Endothelial cell of hepatic sinusoid (primary cell): ENCODE data around the gene RNU1-3.
"Not testable (repeated sequence)": the region's sequence is repeated elsewhere in the genome, so short reads cannot be mapped to it uniquely, and the experiment has no call there.

Experiments
- in situ Hi-C: cut with HindIII; loops from 2 replicates; pipeline ENCODE4 v1.10.0; 2017; ENCODE audit warnings: low sequenced_read_pairs

Gene RNU1-3

DNA sequence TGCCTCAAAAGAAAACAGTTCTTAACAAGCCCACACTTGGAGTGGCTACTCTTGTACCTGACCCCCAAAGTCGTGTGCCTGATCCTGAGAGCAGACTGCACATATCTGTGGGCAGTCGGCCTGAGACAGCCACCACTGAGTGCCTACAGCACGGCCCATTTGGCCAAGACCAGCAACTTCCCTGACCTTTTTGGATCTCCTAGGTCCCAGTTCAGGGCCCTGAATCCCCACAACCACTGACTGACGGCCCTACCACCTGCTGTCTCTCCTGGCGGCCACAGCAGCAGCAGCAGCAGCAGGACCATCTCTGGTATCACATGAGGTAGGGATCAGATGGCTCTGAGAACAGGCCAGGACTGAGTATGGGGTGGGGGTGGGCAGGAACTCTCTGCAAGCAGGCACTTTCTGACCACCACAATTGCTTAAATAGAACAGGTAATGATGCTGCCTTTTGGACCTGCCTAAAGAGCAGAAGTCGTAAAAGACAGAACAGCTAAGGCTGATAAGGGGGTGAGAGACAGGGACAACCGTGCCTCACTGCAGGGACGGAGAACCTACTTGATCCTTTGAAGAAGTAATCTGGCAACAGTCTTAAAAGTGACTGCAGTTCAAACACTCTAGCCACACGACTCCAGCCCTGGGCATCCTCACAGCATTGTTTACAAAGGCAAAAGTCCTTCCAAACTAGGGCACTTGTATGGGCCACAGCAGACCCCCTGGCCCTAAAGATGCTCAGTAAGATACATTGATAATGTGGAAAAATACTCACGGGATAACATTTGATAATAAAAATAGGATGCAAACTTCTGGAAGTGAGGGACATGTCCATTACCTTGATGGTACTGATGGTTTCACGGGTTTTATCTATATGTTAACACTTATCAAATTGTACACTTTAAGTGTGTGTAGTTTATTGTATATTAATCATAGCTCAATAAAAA, 27.4 kb downstream of the RNU1-3 start:
- in situ Hi-C loops: not testable (repeated sequence)

DNA sequence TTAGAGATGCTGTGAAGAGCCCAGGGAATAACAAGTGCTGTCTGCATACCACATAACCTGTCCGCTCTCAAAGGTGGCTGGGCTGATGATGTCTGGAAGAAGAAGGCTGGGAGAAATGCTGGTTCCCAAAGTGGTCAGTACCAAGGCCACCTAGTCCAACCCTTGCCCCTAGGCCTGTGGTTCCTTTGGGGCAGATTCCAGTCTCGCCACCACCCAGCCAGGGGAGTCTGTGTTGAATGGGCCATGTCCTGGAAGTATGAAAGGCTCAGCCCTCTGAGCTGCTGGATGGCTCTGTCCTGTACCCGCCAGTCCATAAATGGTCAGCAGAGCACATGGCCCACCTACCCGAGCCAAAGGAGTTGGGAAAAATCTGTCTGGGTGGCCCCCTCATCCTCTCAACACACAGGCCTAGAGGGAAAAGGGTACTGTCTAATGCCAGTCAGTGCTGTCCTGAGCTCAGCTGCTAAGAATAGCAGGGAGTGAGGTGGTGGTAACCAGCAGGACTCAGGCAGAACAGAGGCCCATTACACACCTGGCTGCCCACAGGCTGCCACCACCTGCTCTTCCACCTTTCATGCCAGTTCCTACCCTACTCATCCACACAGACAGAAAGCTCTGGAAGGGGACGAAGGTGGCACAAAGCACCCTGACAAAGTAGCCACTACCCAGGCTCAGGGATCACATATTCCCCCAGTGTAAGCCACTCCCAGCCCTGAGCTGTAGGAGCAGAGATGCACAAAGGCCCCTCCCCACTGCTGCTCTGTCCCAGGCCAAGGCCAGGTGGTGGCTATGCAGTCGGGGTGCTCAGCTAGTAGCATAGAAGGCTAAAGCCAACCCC, 28.6 kb downstream of the RNU1-3 start:
- in situ Hi-C loops: not testable (repeated sequence)

DNA sequence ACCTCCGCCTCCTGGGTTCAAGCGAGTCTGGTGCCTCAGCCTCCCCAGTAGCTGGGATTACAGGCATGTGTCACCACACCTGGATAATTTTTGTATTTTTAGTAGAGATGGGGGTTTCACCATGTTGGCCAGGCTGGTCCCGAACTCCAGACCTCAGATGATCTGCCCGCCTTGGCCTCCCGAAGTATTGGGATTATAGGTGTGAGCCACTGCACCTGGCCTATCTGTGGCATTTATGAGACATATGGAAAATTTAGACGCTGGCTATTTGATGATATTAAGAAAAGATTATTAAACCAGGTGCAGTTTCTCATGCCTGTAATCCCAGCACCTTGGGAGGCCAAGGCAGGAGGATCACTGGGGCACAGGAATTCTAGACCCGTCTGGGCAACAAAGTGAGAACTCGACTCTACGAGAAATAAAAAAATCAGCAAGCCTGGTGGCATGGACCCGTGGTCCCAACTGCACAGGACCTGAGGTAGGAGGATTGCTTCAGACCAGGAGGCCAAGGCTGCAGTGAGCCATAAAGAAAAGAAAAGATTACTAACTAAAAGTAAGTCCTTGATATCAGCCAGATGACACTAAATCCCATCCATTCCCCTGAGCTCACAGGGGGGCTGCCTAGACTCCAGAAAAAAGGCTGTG, 30.1 kb downstream of the RNU1-3 start:
- in situ Hi-C loops: not testable (repeated sequence)

DNA sequence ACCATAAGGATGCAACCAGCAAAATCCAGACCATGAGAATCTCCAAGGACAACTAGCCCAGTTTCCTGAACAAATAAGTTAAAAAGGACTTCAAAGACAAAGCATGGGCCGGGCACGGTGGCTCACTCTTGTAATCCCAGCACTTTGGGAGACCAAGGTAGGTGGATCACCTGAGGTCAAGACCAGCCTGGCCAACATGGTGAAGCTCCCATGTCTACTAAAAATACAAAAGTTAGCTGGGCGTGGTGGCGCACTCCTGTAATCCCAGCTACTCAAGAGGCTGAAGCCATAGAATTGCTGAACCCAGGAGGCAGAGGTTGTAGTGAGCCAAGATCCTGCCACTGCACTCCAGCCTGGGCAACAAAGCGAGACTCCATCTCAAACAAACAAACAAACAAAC, 30.8 kb downstream of the RNU1-3 start:
- in situ Hi-C loops: not testable (repeated sequence)

DNA sequence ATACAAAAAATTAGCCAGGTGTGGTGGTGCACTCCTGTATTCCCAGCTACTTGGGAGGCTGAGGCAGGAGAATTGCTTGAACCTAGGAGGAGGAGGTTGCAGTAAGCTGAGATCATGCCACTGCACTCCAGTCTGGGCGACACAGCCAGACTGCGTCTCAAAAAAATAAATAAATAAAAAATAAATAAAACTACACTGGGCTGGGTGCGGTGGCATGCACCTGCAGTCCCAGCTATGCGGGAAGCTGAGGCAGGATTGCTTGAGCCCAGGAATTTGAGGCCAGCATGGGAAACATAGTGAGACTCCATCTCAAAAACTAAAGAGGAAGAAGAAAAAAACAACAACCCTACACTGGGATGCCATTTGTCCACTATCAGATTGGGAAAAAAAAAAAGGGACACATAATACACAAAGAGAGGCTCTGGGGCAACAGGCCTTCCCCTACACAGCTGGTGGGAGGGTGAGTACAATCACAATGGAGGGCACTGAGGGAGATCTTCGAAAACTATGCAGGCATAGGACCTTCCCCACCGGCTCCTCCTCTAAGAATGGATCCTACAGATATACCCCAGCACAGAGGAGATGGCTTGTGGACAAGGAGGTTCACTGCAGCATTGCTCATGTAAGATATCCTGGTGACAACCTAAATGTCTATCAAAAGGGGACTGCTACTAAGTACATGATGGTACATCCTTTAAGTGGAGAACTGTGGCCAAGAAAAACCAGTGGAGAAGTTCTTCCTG, 33.0 kb downstream of the RNU1-3 start:
- in situ Hi-C loops: not testable (repeated sequence)

DNA sequence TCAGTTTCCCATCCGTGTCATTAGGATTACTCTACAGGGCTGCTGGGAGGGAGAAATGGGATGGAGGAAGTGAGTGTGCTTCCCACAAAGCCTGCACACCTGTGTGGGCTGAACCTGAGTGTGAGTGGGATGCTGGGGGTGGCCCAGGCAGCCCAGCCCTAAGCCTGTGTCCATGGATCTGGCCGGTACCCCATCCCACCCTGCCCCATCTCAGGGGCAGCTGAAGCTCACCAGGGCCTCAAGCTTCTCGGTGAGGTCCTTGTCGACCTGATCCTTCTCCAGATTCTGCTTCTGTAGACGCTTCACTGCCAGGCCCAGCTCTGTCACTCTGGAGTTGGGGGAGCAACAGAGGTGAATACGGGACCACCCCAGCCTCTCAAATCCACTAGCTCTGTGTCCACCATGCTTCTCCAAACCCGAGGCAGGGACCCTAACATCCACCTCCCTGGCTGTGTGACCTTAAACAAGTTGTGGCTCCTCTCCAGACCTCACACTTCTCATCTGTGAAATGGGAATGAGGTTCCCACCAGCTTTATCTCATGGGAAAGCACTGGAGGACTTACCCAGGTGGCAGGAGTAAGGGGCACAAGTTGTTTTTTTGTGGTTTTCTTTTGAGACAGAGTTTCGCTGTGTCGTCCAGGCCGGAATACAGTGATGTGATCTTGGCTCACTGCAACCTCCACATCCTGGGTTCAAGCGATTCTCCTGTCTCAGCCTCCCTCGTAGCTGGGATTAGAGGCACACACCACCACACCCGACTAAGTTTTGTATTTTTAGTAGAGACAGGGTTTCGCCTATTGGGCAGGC, 34.5 kb downstream of the RNU1-3 start:
- in situ Hi-C loops: not testable (repeated sequence)

DNA sequence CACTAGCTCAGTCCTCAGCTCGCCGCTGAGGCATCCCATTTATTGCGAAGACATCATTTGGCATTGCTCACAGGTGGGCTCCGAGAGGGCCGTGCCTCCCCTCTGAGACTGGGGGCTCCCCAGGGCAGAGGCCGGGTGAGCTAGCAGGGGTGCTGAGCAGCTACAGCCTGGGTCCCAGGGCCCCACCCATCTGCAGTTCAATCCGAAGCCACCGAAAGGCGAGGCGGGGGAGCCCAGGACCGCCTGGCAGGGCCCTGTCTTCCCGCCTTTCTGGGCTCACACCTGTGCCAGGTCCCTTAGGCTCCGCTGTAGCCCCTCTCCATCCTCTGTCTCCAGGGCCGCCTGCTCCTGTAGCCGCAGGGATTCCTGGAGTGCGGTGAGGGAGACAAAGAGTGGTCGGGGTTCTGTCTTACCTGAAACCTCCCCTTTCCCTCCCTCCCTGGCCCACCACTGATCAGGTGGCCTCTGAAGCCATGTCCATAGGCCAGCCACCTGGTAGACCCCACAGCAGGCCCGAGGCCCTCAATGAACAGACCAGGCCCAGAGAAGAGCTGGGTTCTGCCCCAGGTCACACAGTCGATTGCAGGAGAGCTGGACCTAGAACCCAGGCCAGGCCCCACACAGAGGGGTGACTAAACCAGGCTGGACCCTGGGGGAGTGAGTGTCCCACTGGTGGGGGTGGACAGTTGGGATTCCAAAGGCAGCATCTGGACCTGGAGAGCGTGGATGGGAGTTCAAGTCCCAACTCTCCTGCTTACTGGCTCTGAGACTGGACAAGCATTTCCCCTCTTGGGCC, 35.3 kb downstream of the RNU1-3 start:
- in situ Hi-C loops: no loop called here

DNA sequence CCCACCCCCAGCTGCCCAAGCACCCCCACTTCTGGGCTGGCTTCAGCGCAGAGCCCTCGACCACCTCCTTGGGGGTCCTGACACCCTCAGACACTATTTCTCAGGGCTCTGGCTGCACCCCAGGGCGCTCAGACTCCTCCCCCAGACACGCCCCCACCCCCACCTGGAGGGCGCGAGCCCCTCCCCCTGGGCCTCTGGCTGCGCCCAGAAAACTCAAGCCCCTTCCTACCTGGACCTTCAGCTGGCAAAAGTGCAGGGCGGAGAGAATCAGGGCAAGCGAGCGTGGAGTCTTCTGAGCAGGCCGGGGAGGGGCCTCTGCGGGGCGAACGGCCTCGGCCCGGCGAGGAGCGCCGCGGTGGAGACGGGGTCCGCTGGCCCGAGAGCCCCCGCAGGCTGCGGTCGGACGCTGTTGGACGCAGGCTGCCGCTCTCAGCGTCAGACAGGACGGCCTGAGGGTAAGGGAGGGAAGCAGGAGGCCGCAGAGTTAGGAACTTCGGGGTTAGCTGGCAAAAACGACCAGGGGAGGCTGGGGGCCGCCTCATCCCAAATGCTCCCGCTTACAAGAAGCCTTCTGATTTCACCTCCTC, 36.0 kb downstream of the RNU1-3 start:
- in situ Hi-C loops: no loop called here

DNA sequence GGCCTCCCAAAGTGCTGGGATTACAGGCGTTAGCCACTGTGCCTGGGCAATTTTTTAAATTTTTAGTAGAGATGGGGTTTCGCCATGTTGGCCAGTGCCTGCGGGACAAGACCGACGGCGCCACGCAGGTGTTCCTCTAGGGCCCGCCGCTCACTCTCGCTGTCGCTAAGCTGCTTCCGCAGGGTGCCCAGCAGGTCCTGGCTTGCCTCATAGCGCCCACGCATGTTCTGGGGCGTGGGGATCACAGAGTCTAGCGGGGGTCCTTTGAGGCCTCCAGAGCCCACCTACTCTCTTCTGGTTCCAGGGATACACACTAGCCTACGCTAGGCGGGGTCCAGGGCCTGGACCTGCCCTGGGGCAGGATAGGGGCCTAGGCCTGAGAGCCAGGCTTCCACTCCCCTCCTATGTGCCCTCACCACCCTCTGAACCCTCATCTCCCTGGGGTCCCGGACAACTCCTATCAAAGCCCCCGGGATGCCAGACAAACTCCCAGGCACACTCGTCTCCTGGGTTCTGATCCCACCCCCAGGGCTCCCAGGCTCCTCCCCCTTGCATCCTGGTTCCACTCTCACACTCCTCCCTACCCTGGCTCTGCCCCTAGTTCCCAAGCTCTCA, 36.7 kb downstream of the RNU1-3 start:
- in situ Hi-C loops: not testable (repeated sequence)

DNA sequence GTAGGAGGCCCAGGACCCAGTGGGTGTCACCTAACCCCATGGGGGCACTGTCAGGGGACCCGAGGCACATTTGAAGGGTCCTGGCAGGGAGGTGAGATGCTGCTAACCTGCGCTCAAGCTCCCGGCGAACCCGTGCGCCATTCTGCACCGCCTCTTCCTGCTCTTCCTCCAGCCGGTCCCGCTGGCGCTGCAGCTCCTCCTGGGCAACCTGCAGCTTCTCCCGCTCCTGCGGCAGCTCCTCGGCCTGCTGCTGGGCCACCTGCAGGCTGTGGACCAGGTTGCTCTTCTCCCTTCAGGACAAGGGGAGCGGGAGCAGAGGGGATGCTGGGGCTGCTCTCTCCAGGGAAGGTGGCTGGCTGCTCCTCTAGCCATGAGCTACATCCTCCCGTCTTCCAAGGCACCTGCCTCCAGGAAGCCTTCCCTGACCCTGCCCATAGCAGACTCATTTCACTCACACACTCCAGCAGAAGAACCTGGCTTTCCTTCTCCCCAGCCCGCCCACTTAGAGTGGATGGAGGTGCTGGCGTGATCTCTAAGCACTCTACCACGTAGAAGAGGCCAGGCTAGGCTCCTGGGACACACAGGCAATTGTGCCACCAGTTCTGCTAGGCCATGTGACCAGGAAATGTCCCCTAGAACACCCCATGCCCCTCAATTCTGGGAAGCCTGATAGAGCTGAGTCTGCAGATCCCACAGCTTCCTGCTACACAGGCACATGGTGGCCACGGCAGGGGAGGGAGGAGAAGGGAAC, 38.2 kb downstream of the RNU1-3 start:
- in situ Hi-C loops: no loop called here

DNA sequence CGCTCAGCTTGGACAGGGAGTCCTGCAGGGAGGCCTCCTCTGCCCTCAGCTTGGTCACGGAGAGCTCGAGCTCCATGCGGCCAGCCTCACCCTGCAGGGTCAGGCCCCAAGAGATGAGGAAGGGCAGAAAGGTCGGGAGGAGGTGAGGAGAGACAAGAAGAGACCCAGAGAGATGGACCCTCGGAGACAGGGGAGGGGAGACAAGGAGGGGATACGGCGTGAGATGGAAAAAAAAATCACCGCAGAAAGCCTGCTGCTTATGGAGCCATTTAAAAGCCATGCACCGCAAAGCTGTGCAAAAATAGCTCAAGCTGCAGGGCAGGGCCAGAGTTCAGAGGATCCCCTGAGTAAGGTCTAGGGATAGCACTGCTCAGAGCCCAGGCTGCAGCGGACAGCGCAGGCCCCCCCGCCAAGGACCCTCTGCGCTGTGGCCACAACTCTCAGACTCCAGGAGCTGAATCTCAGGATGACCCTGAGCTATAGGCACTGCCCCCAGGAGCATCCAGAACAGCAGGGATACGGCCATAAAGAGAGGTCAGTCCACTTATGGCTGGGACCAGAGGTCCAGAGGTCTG, 40.3 kb downstream of the RNU1-3 start:
- in situ Hi-C loops: not testable (repeated sequence)

DNA sequence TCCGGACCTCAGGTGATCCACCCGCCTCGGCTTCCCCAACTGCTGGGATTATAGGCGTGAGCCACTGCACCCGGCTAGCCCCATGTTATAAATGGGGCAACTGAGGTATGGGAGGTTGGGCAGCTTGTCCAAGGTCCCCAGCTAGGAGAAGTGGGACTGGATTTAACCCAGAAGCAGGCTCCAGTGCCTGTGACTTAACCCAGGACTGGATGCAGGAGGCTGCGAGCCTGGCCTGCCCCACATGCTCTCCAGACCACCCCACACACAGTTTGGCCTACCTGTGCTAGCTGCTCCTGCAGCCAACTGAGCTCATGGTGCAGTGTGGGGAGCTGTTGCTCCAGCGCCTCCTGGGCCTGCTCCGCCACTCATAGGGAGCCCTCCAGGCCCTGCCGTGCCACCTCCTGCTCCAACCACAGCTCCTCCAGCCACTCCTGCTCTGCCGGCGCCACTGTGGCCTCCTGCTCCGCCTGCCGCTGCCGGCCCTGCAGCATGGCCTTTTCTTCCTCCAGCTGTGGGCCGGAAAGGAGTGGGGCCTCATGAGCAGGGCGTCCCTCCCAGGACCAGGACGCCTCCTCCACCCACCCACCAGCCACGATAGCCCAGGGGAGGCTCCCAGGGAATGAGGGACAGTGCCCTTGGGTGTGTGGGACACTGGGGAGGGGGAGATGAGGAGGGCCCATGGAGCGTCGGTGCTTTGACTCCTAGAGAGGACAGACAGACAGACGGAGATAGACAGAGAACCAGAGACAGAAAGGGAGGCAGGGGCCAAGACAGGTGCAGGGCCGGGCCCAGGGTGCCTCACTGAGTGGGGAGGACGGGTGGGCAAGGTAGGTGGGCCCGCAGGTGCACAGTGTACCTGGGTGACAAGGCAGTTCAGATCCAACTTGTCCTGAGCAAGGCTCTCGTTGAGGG, 41.0 kb downstream of the RNU1-3 start:
- in situ Hi-C loops: no loop called here

DNA sequence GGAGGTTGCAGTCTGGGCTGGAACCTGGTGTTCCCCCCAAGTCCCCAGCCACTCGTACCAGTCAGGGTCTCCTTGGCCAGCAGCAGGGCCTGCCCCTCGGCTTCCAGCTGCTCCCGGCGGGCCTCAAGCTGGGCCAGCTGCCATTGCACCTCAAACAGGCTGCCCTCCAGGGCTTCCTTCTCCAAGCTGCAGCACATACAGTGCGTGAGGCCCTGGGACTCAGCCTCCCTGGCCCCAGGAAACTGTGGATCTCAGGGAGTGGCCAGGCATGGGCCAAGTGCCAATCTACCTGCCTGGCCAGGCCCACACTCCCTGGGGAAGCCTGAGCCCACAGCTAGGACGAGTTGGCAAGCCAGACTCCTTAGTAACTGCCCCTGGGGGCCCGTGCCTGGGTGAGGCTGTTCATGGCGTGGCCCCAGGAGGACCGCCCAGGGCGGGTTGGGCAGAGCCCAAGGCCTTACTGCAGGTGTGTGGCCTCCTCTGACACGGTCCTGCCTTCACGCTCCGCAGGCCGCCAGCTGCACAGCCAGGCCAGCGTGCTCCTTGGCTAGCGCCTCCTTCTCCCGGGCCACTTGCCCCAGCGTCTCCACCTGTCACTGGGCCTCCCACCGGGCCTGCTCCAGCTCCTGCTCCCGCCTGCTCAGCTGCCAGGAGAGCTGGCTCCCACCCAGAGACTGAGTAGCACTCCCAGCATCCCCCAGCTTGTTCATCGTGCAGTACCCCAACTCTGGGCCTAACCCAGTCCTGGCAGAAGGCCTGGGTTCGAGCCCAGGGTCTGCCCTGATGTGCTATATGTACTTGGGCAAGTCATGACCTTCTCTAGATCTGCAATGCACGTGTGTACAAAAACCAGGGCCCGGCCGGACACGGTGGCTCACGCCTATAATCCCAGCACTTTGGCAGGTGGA, 42.7 kb downstream of the RNU1-3 start:
- in situ Hi-C loops: loop anchor here (25.0 kb wide), 1 partner anchor 413 kb away; no protein-coding TSS in a partner anchor

DNA sequence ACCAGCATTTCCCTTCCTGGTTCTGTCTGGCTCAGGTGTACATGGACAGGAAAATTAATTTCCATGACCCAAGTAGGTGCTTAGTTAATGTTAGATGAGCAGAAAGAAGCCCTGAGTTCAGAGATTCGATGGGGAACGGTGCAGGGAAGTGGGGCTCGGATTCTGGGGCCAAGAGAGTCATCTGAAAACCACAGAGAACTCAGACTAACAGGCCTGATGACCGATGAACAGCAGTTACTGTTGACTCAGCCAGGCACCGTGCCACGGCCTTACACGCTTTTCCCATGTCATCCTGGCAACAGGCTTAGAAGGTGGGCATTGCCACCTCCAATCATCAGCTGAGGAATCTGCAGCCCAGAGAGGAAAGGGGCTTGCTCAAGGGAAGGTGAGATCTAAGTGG, 43.4 kb downstream of the RNU1-3 start:
- in situ Hi-C loops: loop anchor here (25.0 kb wide), 1 partner anchor 414 kb away; no protein-coding TSS in a partner anchor
